HG03039 (cell line): ENCODE results near the gene PSMB7.

Experiments
- ATAC-seq: cut with Tn5 transposase; IDR thresholded peaks from one replicate; pipeline ENCODE4 v1.9.1; 2021; ENCODE audit warnings: mild to moderate bottlenecking, moderate library complexity; ENCODE audit not compliant: unreplicated experiment

Gene PSMB7

GRCh38 chr9:124359426-124359825 lies 55.8 kb downstream of the PSMB7 start:
- ATAC-seq, result no peak

GRCh38 chr9:124358631-124359030 lies 56.6 kb downstream of the PSMB7 start:
- no peak for ATAC-seq

DNA sequence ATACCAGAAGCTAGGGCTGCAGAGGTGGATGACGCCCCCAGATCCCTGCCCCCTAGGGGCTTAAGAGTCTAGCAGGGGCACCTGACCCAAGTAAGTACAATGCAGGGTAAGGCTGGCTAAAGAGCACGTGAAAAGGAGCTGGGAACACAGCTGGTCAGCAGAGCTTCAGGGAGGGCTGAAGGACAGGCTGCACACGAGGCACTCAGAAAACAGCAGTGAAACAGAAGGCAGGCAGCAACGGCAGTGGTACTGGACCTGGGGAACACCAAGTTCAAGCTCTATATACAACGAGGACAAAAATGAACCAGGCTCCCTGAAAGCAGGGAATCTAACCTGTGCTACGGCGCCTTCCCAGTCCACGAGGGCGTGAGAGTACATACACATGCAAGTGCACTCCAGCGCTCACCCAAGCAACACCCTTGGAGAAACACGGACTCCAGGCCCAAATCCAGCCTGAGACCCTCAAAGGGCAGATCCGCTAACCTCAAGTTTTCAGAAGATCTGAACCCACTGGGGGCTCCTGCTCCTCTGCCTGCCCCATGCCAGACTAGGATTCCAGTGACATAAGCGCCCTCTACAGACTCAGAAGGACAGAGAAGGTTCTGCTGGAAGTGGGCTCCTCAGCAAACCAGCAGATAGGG lies 57.4 kb downstream of the PSMB7 start:
- no peak for ATAC-seq

- ATAC-seq, result no peak
Observed at GRCh38 chr9:124356745-124357390, 58.4 kb downstream of the PSMB7 start.

- no peak for ATAC-seq
Observed at GRCh38 chr9:124355941-124356744, 59.1 kb downstream of the PSMB7 start.

DNA sequence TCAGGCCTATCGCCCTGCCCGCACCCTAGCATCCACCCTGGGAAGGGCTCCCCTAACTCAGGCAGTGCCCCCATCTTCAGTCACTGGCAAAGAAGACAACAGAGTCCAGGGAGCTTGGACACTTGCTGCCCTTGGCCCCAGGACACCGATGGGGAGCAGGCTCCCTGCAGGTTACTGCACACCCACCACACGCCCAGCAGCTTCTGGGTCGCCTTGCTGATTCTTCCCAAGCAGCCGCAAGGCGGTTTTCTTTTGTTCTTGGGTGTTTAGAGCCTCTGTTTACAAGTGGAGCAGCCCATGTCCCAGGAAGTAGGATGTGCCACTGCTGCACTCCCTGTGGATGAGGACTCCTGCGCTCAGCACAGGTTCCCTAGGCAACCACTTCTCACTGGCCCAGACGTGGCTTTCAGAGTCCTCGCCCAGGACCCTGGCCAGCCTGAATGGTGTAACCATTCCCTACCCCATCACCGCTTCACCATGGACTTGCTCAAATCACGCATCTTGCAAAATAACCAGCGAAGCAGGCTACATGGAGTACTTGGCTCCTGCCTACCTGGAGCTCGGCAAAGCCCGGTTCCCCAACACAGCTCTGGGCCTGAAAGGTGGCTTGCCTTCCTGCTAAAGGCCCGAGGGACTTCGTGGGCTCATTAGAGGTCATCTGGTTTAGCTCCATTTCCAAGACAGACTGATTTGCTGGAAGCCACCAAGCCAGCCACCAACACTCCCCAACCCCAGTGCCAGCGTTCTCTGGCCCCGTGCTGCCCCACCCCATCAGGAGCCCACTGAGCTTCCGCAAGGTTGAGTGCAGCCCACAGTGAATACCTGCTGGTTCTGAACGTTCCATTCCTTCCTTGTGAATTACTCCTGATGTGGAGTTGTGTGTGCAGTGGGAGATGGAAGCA lies 60.0 kb downstream of the PSMB7 start:
- no peak for ATAC-seq

GRCh38 chr9:124354346-124355038 lies 60.8 kb downstream of the PSMB7 start:
- no peak for ATAC-seq

GRCh38 chr9:124353811-124354274 lies 61.4 kb downstream of the PSMB7 start:
- no peak for ATAC-seq

- no peak for ATAC-seq
Observed at GRCh38 chr9:124353166-124353768, 62.0 kb downstream of the PSMB7 start.

DNA sequence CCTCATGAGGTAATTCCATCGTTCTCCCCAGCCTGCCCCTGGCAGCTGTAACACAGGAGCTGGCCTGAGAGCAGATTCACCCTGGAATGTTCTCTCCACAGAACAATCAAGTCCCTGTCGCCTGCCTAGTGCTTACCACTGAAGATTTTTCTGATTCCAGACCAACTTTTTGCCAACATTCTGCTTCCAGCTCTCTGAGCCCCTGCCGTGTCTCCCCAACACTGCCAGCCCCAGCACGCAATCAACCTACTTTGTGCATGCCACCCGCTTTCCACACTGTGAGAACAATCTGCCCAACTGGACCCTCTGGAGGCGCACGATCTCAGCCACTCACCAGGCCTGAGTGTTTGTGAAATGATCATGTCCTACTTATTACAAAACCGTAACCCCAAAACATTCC lies 62.6 kb downstream of the PSMB7 start:
- ATAC-seq, result no peak

DNA sequence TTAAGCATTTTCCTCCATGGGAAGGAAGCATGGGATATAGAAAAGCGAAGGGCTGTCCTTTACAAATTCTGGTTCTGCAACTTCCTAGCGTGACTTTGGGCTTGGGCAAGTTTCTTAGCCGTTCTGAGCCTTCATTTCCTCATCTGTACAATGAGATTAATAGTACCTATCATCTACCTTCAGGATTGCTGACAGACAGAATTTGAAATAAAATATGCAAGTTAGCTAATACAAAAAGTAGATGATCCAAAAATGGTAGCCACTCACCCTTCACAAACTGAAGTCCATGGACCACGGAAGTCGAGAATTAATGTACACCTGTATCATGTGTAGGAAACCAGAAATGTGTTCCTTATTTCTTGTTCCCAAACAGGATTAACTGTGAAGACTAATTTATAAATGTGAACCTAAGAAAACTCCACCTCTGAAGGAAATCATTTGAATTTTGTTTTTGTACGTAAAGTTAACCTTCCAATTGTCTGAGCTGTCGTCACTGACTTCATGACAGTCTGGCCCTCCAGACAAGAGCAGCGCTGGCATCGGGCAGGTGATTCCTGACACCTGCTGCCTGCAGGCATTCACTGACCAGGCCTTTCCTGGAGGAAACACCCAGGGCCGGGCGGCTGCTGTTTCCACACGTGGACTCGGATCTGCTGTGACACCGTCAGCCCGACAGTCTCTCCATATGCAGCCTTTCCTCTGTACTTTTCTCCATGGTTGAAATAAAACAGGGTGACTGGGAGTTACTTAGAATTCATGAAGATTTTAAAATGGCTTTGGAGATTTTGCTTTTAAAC lies 63.4 kb downstream of the PSMB7 start:
- ATAC-seq, result no peak

- ATAC-seq, result no peak
Observed at GRCh38 chr9:124350494-124351263, 64.6 kb downstream of the PSMB7 start.

DNA sequence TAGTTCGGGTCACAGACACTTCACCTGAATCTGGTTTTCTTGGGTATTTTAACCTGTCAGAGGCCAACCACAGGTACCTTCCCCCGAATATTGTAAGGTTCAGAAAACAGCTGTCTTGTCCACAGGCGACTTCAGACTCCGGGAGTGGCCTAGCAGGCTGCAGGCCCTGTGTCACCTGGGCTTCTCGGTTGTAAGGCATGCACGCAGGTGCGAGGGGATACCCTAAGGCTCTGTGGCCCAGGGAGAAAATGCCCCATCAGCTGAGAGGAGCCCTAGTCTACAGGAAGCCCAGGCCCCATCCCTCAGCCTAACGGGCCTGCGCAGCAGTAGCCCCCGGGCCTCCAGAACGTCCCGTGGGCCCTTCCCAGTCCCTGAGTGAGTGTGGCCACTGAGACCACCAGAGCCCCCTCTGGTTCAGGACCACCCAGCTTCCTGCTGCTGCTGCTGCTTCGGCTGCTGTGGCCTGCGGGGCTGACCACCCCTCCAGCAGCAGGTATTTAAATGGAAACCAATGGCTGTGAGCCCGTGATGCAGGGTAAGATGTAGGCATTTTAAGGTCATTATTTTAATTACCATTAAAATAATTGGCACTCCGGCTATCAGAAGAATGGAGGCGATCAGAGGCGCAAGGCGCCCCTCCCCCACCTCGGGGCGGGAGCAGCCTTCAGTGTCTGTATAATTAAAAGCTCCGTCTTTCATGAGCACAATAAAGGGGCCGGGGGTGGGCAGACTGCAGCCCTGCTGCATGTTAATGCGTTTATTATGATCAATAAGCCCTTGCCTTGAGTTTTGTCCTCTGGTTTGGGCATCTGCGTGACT lies 65.4 kb downstream of the PSMB7 start:
- ATAC-seq, result no peak

GRCh38 chr9:124349267-124349666 lies 66.0 kb downstream of the PSMB7 start:
- no peak for ATAC-seq

DNA sequence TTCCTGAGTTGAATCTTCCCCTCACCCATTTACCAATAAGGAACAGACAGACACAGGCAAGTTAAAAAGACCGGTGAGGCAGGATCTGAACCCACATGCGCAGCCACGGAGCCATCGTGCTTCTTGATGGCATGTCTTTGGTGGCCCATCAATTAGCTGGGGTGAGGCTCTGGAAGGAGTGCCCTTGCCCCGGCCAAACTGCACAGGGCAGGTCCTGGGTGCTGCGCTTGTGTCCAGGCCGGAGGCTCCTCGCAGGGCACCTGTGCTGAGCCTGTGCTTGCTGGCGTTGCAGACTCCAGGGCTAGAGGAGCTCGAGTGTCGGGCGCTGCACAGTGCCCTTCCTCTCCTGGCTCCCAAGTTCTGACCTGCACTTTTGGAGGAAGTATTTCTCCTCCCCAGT lies 66.4 kb downstream of the PSMB7 start:
- ATAC-seq, result no peak

DNA sequence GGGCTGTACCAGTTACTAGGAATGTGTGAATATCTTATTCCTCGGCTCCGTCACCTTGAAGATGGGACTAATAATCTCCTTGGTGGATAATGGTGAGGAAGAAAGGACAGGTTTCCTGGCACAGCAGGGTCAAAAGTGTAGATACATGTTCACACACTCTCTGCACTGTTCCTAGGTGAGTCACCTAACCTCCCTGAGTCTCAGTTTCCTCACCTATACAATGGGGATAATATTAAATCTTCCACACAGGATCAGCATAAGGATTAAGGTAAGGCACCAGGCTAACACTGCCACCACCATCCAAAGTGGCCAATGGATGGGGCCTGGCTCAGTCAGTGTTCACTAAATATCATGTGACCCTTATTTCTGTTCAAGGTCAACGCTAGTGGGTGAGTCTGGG lies 66.9 kb downstream of the PSMB7 start:
- ATAC-seq, result no peak

DNA sequence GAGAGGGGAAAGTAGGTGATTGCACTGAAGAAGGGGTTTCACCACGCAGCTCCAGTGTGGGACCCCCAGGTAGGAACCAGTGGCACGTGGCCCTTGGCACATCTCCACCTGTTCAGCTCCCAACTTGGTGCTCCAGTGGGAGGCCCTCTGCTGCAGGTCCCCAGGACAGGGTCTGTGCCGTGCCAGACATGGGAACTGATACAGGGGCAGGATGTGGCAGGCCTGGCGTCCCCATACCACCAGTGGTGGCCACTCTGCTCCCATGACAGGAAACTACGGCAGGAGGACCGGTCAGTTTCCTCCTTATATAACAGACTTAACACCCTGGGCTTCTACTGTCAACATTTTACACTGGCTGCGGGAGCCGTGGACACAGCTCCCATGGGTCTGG lies 67.3 kb downstream of the PSMB7 start:
- no peak for ATAC-seq
